HPDE6-E6E7 (cell line): Measurements from ENCODE around the gene BCL11A.

Experiments
- DNase-seq: peaks from one replicate; pipeline ENCODE4 v3.0.0; 2011; ENCODE audit warnings: missing footprints; ENCODE audit errors: extremely low spot score

Gene BCL11A

GRCh38 chr2:60553495-60554073, at the start of gene BCL11A:
Gene BCL11A, minus strand, starts transcription at chr2:60553654. Its CDS starts 384 bp downstream, at chr2:60553270.
- no peak for DNase-seq

- DNase-seq: no peak
Measured at GRCh38 chr2:60602828-60603532, 49.5 kb upstream of the BCL11A start.

- DNase-seq: no peak
Measured at GRCh38 chr2:60602388-60602787, 48.9 kb upstream of the BCL11A start.

GRCh38 chr2:60598271-60598670, 44.8 kb upstream of the BCL11A start:
- DNase-seq: no peak

GRCh38 chr2:60597346-60597745, 43.9 kb upstream of the BCL11A start:
- DNase-seq: no peak

GRCh38 chr2:60596411-60596810, 43.0 kb upstream of the BCL11A start:
- no peak for DNase-seq

- no peak for DNase-seq
Measured at GRCh38 chr2:60595953-60596352, 42.5 kb upstream of the BCL11A start.

GRCh38 chr2:60589104-60589503, 35.6 kb upstream of the BCL11A start:
- DNase-seq: no peak

GRCh38 chr2:60586081-60586480, 32.6 kb upstream of the BCL11A start:
- DNase-seq: peak; percentile 51

GRCh38 chr2:60585276-60585675, 31.8 kb upstream of the BCL11A start:
- DNase-seq: no peak

- DNase-seq: no peak
Measured at GRCh38 chr2:60583604-60584003, 30.1 kb upstream of the BCL11A start.

GRCh38 chr2:60581433-60582282, 28.2 kb upstream of the BCL11A start:
- DNase-seq: peak; percentile 56

- no peak for DNase-seq
Measured at GRCh38 chr2:60577682-60578283, 24.3 kb upstream of the BCL11A start.

- no peak for DNase-seq
Measured at GRCh38 chr2:60573251-60573650, 19.8 kb upstream of the BCL11A start.

- DNase-seq: no peak
Measured at GRCh38 chr2:60570251-60570650, 16.8 kb upstream of the BCL11A start.

GRCh38 chr2:60569680-60570111, 16.2 kb upstream of the BCL11A start:
- no peak for DNase-seq

- DNase-seq: no peak
Measured at GRCh38 chr2:60567919-60568768, 14.7 kb upstream of the BCL11A start.

GRCh38 chr2:60567096-60567495, 13.6 kb upstream of the BCL11A start:
- no peak for DNase-seq

- no peak for DNase-seq
Measured at GRCh38 chr2:60565472-60565871, 12.0 kb upstream of the BCL11A start.

- DNase-seq: no peak
Measured at GRCh38 chr2:60560734-60561644, 7.5 kb upstream of the BCL11A start.
